HG03097 (cell line): ENCODE results near the gene FBXO48.
"Not testable (repeated sequence)": the region's sequence is repeated elsewhere in the genome, so short reads cannot be mapped to it uniquely, and the experiment has no call there.

Experiments used
- ATAC-seq: cut with Tn5 transposase; IDR thresholded peaks from one replicate; pipeline ENCODE4 v1.9.1; 2021; ENCODE audit not compliant: unreplicated experiment, low FRiP score

FBXO48 gene

GRCh38 chr2:68472796-68473414 lies 5.8 kb upstream of the FBXO48 start:
- no peak for ATAC-seq

DNA sequence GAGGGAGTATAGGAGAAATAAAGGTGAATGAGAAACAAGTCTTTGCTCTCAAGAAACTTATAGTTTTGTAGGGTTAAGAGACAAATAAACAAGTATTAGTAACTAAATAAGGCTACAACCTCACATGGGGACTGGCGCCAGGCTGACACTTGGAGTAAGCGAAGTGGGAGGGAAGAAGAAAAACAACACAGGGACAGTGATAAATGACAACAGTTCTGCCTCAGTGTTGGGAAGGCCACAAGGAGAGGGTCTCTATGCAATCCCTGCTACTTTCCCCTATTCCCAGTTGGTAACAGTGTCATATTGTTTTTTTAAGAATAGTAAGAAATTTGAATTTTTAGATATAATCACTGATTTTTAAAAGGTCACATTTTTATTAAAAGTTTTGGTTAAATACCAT lies 4.3 kb upstream of the FBXO48 start:
- no peak for ATAC-seq

DNA sequence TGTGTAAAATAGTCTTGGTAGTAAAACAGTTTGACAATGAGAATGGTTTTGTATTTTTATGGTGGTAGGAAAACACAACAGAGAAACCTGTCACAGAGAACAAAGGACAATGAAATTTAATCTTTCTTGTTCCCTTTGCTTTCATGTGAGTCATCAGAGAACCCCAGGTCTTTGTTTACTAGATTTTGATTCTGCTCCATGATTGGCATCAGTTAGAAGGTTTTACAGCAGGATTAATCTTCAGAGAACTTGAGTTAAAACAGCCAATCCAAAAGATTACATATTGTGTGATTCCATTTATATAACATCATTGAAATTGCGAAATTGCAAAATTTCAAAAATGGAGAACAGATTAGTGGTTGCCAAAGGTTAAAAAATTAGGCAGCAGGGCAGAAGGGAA lies 2.8 kb upstream of the FBXO48 start:
- ATAC-seq, result no peak

DNA sequence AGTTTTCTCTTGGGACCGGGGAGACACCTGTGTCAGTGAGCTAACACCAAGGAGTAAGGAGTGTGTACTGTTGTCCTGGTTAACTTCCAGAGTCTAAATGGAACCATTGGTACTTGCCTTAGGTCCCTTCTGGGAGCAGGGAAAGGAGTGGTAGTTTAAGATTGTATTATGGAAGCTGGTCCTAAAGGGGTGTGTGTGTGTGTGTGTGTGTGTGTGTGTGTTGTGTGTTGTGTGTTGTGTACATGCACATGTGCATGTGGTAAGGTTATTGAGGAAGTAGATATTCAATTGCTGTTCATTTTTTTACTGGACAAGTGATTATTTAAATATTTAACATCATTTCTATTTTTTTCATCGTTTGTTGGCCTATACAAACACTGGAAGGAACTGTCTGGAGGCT lies 1.7 kb upstream of the FBXO48 start:
- ATAC-seq, result no peak

DNA sequence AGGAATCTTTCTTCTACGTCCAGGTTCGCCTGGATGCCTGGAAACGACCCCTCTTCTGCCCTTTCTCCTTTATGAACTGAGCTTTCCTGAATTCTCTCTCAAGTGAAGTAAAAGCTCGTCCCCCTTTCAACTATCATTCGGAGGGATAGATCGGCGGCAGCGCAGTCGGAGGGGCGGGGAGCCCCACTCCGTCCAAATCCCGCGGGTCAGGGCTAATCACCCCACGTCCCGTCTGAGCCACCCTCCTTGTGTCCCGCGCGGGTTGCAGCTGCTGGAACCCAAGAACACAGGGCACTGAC lies 367 bp downstream of the FBXO48 start:
- peak; percentile 33 for ATAC-seq

DNA sequence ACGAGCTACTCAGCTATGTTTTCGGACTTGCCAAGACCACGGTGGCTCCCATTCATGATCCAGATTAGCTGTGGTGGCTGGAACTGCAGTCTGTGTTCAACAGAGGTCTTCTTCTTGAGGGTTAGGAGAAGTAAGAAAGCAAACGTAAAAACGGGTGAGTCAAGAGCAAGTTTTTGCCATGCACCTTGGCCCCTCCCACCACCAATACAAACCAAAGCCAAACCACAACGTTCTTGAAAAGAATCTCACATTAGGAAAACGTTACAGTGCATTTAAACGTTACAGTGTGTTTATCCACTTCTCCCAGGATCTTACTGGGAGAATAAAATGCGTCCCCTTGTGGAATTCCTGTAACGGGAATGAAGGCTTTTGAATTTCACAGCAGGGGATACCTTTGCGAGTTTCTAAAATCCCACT lies 725 bp downstream of the FBXO48 start:
- no peak for ATAC-seq

DNA sequence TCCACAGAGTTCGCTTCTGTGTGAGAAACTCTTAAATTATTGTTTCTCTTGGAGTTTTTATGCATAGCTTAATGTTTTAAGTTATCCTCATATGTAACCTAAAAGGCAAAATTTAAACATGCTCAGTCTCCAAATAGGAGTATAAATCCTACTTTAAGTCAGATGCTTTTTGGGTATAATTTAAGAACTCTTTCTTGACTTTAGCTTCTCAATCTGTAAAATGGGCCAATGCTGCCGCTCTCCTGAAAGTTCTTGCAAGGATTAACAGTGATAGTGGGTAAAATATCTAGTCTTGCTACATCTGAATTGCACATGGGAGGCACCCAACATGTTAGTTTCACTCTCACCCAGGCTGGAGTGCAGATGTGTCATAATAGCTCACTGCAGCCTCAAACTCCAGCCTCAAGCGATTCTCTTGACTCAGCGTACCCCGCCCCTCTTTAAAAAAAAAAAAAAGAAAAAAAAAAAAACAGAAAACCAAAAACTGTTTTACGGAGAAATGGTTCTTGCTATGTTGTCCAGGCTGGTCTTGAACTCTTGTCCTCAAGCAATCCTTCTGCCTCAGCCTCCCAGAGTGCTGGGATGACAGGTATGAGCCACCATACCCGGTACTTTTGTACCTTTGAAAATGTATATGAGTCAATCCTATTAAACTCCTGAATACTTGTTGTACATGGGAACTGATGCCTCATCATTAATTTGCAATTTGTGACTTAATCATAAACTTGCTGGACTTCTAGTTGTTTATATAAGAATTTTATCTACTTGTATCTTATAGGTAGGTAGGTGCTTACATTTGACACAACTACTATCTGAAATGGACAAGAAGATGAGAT lies 1.8 kb downstream of the FBXO48 start:
- ATAC-seq, result no peak

GRCh38 chr2:68464651-68465050 lies 2.4 kb downstream of the FBXO48 start:
- no peak for ATAC-seq

DNA sequence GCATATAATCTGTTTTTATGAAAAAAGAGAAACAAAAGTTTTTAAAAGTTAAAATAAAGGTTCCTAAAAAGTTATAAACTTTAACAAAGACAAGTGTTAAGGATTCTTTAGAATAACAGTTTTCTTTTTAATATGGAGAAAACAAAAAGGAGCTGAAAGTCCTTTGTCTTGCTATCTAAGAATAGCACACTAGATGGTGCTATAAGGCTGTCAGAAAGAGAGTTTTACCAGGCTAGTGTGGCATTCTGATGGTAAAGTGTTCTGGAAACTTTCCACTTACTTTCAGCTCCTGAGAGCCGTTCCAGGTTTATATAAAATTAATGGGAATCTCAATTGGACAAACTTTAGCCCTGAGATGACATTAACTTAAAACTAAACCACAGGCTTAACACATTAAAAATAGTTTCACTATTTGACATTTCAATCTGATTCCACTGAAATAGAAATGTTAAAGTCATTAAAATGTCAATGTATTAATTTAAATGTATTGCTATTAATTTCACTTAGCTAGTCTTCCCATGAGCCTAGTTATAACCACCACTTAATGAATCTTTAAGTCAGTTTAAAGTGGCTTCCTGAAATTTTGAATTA lies 3.7 kb downstream of the FBXO48 start:
- no peak for ATAC-seq

- ATAC-seq, result no peak
Observed at GRCh38 chr2:68458981-68459380, 8.1 kb downstream of the FBXO48 start.

DNA sequence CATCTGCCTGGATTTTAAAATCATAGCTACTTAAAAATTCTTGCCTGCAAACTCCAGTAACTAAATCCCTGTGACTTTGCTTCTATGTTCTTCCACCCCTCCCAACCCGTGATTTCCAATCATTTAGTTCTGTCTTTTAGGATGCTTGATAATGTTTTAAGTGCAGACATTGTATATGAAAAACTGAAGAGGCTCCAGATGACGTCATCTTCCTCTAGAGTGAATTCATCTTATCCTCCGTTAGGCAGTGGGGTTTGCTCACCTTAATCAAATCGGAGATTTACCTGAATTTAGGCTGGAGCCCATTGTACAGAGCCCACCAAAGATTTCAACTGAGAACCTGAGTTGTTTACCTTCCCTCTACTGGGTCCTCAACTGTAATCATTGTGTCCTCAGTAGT lies 10.9 kb downstream of the FBXO48 start:
- no peak for ATAC-seq

DNA sequence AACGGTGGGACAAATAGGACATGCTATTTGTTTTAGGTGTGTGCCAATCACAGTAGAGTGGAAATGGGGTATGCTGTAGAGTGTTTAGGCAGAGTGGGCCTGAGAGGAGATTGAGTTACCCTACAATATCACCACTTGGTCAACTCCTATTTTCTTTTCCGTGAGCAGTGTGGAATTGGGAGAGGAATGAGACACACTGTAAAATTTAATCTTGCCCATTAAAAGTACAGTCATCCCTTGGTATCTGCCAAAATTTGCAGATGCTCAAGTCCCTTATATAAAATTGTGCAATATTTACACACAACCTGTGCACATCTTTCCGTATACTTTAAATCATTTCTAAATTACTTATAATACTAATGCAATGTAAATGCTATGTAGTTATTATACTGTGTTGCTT lies 12.4 kb downstream of the FBXO48 start:
- no peak for ATAC-seq

GRCh38 chr2:68453761-68454360 lies 13.2 kb downstream of the FBXO48 start:
- ATAC-seq, result no peak

DNA sequence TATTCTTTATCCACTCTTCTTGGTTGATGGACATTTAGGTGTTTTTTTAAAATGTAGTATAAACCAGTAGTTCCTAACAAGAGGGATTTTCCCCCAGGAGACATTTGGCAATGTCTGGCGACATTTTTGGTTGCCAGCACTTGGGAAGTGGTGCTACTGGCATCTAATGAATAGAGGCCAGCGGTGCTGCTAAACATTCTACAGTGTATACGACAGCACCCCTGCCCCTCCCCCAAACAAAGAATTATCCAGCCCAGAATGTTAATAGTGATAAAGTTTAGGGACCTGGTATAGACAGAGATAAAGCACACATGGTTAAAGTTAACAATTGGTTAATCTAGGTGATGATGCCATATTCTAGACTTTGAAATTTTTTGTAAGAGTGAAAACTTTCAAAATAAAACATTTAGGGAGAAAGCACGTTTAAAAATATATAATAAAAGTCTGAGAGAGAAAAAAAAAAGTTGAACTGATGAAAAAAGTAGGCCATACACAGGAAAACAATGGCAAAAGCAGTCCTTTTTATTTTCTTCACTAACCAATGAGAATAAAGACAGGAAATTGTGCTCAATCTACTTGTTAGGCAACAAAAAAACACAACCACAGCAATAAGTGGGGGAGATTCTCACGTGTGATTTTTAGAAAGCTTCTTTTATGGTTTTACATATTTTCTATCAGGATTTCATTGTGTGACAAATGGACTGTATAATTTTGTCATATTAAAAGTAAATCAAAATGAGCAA lies 14.8 kb downstream of the FBXO48 start:
- no peak for ATAC-seq

- no peak for ATAC-seq
Observed at GRCh38 chr2:68448671-68449653, 18.1 kb downstream of the FBXO48 start.

GRCh38 chr2:68447118-68447517 lies 20.0 kb downstream of the FBXO48 start:
- ATAC-seq, result no peak

GRCh38 chr2:68446425-68446824 lies 20.7 kb downstream of the FBXO48 start:
- ATAC-seq, result not testable (repeated sequence)

DNA sequence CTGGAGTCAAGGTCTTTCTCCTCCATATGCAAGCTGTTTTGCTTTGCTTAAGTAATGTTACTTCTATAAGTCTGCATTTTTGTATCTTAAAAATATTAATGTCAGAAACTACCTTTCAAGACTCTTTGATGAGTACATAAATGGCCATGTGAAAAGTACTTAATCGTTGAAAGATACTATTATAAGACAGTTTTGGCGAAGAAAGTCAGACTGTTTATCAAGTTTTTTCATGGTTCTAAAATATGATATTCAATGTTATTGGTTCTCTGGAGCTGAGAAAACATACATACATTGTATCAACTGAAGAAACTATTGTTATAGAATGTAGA lies 25.1 kb downstream of the FBXO48 start:
- ATAC-seq, result no peak

- ATAC-seq, result peak; percentile 98
Observed at GRCh38 chr2:68441179-68441993, 25.7 kb downstream of the FBXO48 start.
